ENCODE data around the gene BBOX1.

DNA sequence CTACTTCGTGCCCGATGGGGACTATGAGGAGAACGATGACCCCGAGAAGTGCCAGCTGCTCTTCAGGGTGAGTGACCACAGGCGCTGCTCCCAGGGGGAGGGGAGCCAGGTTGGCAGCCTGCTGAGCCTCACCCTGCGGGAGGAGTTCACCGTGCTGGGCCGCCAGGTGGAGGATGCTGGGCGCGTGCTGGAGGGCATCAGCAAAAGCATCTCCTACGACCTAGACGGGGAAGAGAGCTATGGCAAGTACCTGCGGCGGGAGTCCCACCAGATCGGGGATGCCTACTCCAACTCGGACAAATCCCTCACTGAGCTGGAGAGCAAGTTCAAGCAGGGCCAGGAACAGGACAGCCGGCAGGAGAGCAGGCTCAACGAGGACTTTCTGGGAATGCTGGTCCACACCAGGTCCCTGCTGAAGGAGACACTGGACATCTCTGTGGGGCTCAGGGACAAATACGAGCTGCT, 46.0 kb upstream of the BBOX1 start:
- TF ChIP-seq EP300 (IDR thresholded peaks at IDR 0.05) (no peak), CTCF (IDR thresholded peaks at IDR 0.05) (no peak), POLR2A (IDR thresholded peaks at IDR 0.05) (no peak)
